ENCODE results near the gene ISL2. TPM values are rescaled to one million over a fixed set of nuclear protein-coding genes. Genes with fewer than 3 reads are reported as not detected.

Gene ISL2
- total RNA-seq, 1 donor from 2014 or later: not detected

GRCh38 chr15:76321171-76321570 is 15.4 kb upstream of the ISL2 start:
- no peak for DNase-seq (ENCODE audit: low spot score in 2 of 2)
- Histone ChIP-seq H3K27ac (no peak overlapping the region), H3K27me3 (no peaks in the 10 kb centered on the region), H3K4me3 (no peak overlapping the region), H3K36me3 (no peaks in the 10 kb centered on the region), H3K9me3 (no peaks in the 10 kb centered on the region), H3K4me1 (no peaks in the 10 kb centered on the region)
- intact Hi-C loops (cut with DNase I): no loop called here
- TF ChIP-seq, protein P1, sequence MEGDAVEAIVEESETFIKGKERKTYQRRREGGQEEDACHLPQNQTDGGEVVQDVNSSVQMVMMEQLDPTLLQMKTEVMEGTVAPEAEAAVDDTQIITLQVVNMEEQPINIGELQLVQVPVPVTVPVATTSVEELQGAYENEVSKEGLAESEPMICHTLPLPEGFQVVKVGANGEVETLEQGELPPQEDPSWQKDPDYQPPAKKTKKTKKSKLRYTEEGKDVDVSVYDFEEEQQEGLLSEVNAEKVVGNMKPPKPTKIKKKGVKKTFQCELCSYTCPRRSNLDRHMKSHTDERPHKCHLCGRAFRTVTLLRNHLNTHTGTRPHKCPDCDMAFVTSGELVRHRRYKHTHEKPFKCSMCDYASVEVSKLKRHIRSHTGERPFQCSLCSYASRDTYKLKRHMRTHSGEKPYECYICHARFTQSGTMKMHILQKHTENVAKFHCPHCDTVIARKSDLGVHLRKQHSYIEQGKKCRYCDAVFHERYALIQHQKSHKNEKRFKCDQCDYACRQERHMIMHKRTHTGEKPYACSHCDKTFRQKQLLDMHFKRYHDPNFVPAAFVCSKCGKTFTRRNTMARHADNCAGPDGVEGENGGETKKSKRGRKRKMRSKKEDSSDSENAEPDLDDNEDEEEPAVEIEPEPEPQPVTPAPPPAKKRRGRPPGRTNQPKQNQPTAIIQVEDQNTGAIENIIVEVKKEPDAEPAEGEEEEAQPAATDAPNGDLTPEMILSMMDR (IDR thresholded peaks at IDR 0.05): no peak

GRCh38 chr15:76321602-76322001 is 15.0 kb upstream of the ISL2 start:
- TF ChIP-seq, protein P1 (IDR thresholded peaks at IDR 0.05): no peak
- DNase-seq (ENCODE audit: low spot score in 2 of 2): no peak

GRCh38 chr15:76324066-76324465 is 12.5 kb upstream of the ISL2 start:
- no peaks in the 10 kb centered on the region for H3K36me3 ChIP-seq
- no peak overlapping the region for H3K4me3 ChIP-seq
- intact Hi-C loops (cut with DNase I): no loop called here
- no peaks in the 10 kb centered on the region for H3K9me3 ChIP-seq
- no peak overlapping the region for H3K27ac ChIP-seq
- no peak for DNase-seq (ENCODE audit: low spot score in 2 of 2)
- TF ChIP-seq, protein P1 (IDR thresholded peaks at IDR 0.05): no peak
- H3K27me3 ChIP-seq: no peaks in the 10 kb centered on the region
- H3K4me1 ChIP-seq: no peaks in the 10 kb centered on the region

More at GRCh38 chr15:76321602-76322001, 15.0 kb upstream of the ISL2 start:
- no peaks in the 10 kb centered on the region for H3K4me1 ChIP-seq
- intact Hi-C loops (cut with DNase I): no loop called here
- no peaks in the 10 kb centered on the region for H3K27me3 ChIP-seq
- no peak overlapping the region for H3K27ac ChIP-seq
- H3K9me3 ChIP-seq: no peaks in the 10 kb centered on the region
- H3K4me3 ChIP-seq: no peak overlapping the region
- no peaks in the 10 kb centered on the region for H3K36me3 ChIP-seq

- no peaks in the 10 kb centered on the region for H3K36me3 ChIP-seq
- intact Hi-C loops (cut with DNase I): no loop called here
- H3K27ac ChIP-seq: no peak overlapping the region
- H3K4me3 ChIP-seq: no peak overlapping the region
- TF ChIP-seq, protein P1 (IDR thresholded peaks at IDR 0.05): no peak
- no peaks in the 10 kb centered on the region for H3K9me3 ChIP-seq
- H3K4me1 ChIP-seq: no peaks in the 10 kb centered on the region
- H3K27me3 ChIP-seq: no peaks in the 10 kb centered on the region
- DNase-seq (ENCODE audit: low spot score in 2 of 2): no peak
These were observed 10.9 kb upstream of the ISL2 start for GRCh38 chr15:76325704-76326103.

- intact Hi-C loops (cut with DNase I): no loop called here
- no peaks in the 10 kb centered on the region for H3K9me3 ChIP-seq
- no peaks in the 10 kb centered on the region for H3K36me3 ChIP-seq
- no peak for DNase-seq (ENCODE audit: low spot score in 2 of 2)
- no peaks in the 10 kb centered on the region for H3K27me3 ChIP-seq
- H3K4me1 ChIP-seq: no peaks in the 10 kb centered on the region
- H3K27ac ChIP-seq: no peak overlapping the region
- no peak overlapping the region for H3K4me3 ChIP-seq
- TF ChIP-seq, protein P1 (IDR thresholded peaks at IDR 0.05): no peak
These were observed 9.1 kb upstream of the ISL2 start for GRCh38 chr15:76327191-76328105.
